AG08395 (cell line): Measurements from ENCODE around the gene FCN1.

Experiments
- DNase-seq: peaks from one replicate; pipeline ENCODE4 v3.0.0; 2012; ENCODE audit warnings: mixed read lengths, low spot score

Gene FCN1

GRCh38 chr9:134951461-134951860, 33.7 kb upstream of the FCN1 start:
- no peak for DNase-seq

GRCh38 chr9:134950386-134951210, 32.9 kb upstream of the FCN1 start:
- DNase-seq = no peak

GRCh38 chr9:134949681-134950385, 32.1 kb upstream of the FCN1 start:
- no peak for DNase-seq

GRCh38 chr9:134948149-134948548, 30.4 kb upstream of the FCN1 start:
- no peak for DNase-seq

GRCh38 chr9:134947265-134947955, 29.7 kb upstream of the FCN1 start:
- DNase-seq = no peak

- no peak for DNase-seq
These were observed 29.0 kb upstream of the FCN1 start for GRCh38 chr9:134946663-134947062.

- no peak for DNase-seq
These were observed 28.0 kb upstream of the FCN1 start for GRCh38 chr9:134945509-134946275.

- no peak for DNase-seq
These were observed 27.2 kb upstream of the FCN1 start for GRCh38 chr9:134944916-134945315.

GRCh38 chr9:134944351-134944802, 26.7 kb upstream of the FCN1 start:
- peak; percentile 18 for DNase-seq

- DNase-seq = no peak
These were observed 26.1 kb upstream of the FCN1 start for GRCh38 chr9:134943836-134944235.

GRCh38 chr9:134943411-134943810, 25.7 kb upstream of the FCN1 start:
- no peak for DNase-seq

GRCh38 chr9:134942788-134943184, 25.1 kb upstream of the FCN1 start:
- no peak for DNase-seq

- no peak for DNase-seq
These were observed 24.5 kb upstream of the FCN1 start for GRCh38 chr9:134942011-134942787.

- no peak for DNase-seq
These were observed 22.8 kb upstream of the FCN1 start for GRCh38 chr9:134940236-134941208.

- DNase-seq = no peak
These were observed 22.1 kb upstream of the FCN1 start for GRCh38 chr9:134939836-134940235.

GRCh38 chr9:134939080-134939733, 21.5 kb upstream of the FCN1 start:
- DNase-seq = no peak

- no peak for DNase-seq
These were observed 20.8 kb upstream of the FCN1 start for GRCh38 chr9:134938346-134939079.

GRCh38 chr9:134937566-134938345, 20.0 kb upstream of the FCN1 start:
- no peak for DNase-seq
